GM12865 (cell line): ENCODE results near the gene EBF3.

Experiments
- DNase-seq: peaks from one replicate; pipeline ENCODE4 v3.0.0; 2010; ENCODE audit warnings: low read depth
- H3K4me3 ChIP-seq: 2 replicates; pipeline ENCODE4 v1.5.1; 2011; ENCODE audit warnings: mild to moderate bottlenecking, low read depth, low read length, control low read depth
- CTCF ChIP-seq: IDR thresholded peaks from 2 replicates; pipeline ENCODE4 v1.5.1; 2011; ENCODE audit warnings: low read length, control low read depth, low read depth, inconsistent platforms; ENCODE audit not compliant: insufficient read depth; ENCODE audit errors: missing control alignments

EBF3 gene

GRCh38 chr10:129939416-129940275 lies 24.4 kb downstream of the EBF3 start:
- DNase-seq = no peak
- no peak for TF ChIP-seq CTCF
- no peak overlapping the region for H3K4me3 ChIP-seq

GRCh38 chr10:129938460-129938859 lies 25.6 kb downstream of the EBF3 start:
- DNase-seq = no peak
- H3K4me3 ChIP-seq = no peak overlapping the region
- TF ChIP-seq CTCF = no peak

- no peak for DNase-seq
- no peak for TF ChIP-seq CTCF
- no peak overlapping the region for H3K4me3 ChIP-seq
Observed at GRCh38 chr10:129937351-129937751, 26.7 kb downstream of the EBF3 start.

GRCh38 chr10:129936923-129937300 lies 27.2 kb downstream of the EBF3 start:
- H3K4me3 ChIP-seq = no peak overlapping the region
- no peak for DNase-seq
- no peak for TF ChIP-seq CTCF

GRCh38 chr10:129936266-129936922 lies 27.7 kb downstream of the EBF3 start:
- DNase-seq = no peak
- H3K4me3 ChIP-seq = no peak overlapping the region
- no peak for TF ChIP-seq CTCF

GRCh38 chr10:129935867-129936152 lies 28.3 kb downstream of the EBF3 start:
- H3K4me3 ChIP-seq = no peak overlapping the region
- TF ChIP-seq CTCF = no peak
- no peak for DNase-seq
